Ascending aorta (tissue), 2 donors: Measurements from ENCODE around the gene DPM3. TPM values are rescaled to one million over a fixed set of nuclear protein-coding genes. Genes with fewer than 3 reads are reported as not detected.

Source experiments
- DNase-seq, 2 donors: peaks; one replicate each; pipeline ENCODE4 v3.0.0-alpha.2; 2019; ENCODE audit warnings: low spot score in 2 of 2
- H3K27ac ChIP-seq, 2 donors: fragments of 200-600 bp; sonication (generic); one replicate each; pipeline ENCODE4 v1.5.1; 2016 to 2017; ENCODE audit warnings: mild to moderate bottlenecking in 1 of 2
- H3K27me3 ChIP-seq: fragments of 200-600 bp; sonication (generic); one replicate; pipeline ENCODE4 v1.5.1; 2017
- H3K36me3 ChIP-seq, 2 donors: fragments of 200-600 bp; sonication (generic); one replicate each; pipeline ENCODE4 v1.5.1; 2016
- H3K4me1 ChIP-seq, 2 donors: fragments of 200-600 bp; sonication (generic); one replicate each; pipeline ENCODE4 v1.5.1; 2016 to 2017; ENCODE audit warnings: mild to moderate bottlenecking in 1 of 2
- H3K4me3 ChIP-seq, 2 donors: fragments of 200-600 bp; sonication (generic); one replicate each; pipeline ENCODE4 v1.5.1; 2016 to 2017; ENCODE audit warnings: mild to moderate bottlenecking in 1 of 2
- H3K9me3 ChIP-seq, 2 donors: fragments of 200-600 bp; sonication (generic); one replicate each; pipeline ENCODE4 v1.5.1; 2016
- intact Hi-C: fragments of 100-400 bp; cut with DNase I; formaldehyde crosslinking; loops from one replicate; pipeline ENCODE4 v1.15.1; 2023
- total RNA-seq: library from RNA; depleted of rRNA; stranded (reverse); fragments of >200 nt; gene quantifications from one replicate; pipeline ENCODE4 v1.1.0, GENCODE V29; 2016
- TF ChIP-seq, protein P1 (sequence below), 3 experiments: fragments of 200-600 bp in 2 of 3; fragments of 450-650 bp in 1 of 3; sonication (generic) in 2 of 3; IDR thresholded peaks; one replicate each; pipeline ENCODE4 v1.5.1; 2016 to 2019; ENCODE audit warnings: antibody characterized with exemption in 3 of 3, mild to moderate bottlenecking in 1 of 3, moderate library complexity in 1 of 3

The DPM3 gene
- total RNA-seq, 1 donor from 2014 or later = 78.2 TPM

- intact Hi-C loops = no loop called here
- Histone ChIP-seq H3K4me1 (peaks cover 0 to 6% of the 10 kb centered on the region in 2 donors), H3K27me3 (no peaks in the 10 kb centered on the region), H3K4me3 (no peak overlapping the region), H3K27ac (no peak overlapping the region), H3K36me3 (no peaks in the 10 kb centered on the region), H3K9me3 (no peaks in the 10 kb centered on the region)
- TF ChIP-seq, protein P1, sequence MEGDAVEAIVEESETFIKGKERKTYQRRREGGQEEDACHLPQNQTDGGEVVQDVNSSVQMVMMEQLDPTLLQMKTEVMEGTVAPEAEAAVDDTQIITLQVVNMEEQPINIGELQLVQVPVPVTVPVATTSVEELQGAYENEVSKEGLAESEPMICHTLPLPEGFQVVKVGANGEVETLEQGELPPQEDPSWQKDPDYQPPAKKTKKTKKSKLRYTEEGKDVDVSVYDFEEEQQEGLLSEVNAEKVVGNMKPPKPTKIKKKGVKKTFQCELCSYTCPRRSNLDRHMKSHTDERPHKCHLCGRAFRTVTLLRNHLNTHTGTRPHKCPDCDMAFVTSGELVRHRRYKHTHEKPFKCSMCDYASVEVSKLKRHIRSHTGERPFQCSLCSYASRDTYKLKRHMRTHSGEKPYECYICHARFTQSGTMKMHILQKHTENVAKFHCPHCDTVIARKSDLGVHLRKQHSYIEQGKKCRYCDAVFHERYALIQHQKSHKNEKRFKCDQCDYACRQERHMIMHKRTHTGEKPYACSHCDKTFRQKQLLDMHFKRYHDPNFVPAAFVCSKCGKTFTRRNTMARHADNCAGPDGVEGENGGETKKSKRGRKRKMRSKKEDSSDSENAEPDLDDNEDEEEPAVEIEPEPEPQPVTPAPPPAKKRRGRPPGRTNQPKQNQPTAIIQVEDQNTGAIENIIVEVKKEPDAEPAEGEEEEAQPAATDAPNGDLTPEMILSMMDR (IDR thresholded peaks at IDR 0.05) = no peak
- DNase-seq = no peak
These were observed 48.2 kb downstream of the DPM3 start for GRCh38 chr1:155092131-155092530.

- peaks cover 0 to 6% of the 10 kb centered on the region in 2 donors for H3K4me1 ChIP-seq
- no peaks in the 10 kb centered on the region for H3K27me3 ChIP-seq
- intact Hi-C loops = loop anchor here (1.0 to 2.0 kb wide), 3 partner anchors 35 to 77 kb away; partner anchors contain the start of genes DPM3 and EFNA1
- H3K27ac ChIP-seq = no peak overlapping the region
- no peaks in the 10 kb centered on the region for H3K9me3 ChIP-seq
- TF ChIP-seq, protein P1 (IDR thresholded peaks at IDR 0.05) = peak; percentile 93 to 99 (median 98)
- no peaks in the 10 kb centered on the region for H3K36me3 ChIP-seq
- peak in 1 of 2 donors; percentile 86 for DNase-seq
- H3K4me3 ChIP-seq = no peak overlapping the region
These were observed 49.0 kb downstream of the DPM3 start for GRCh38 chr1:155091071-155092051.

Other genes with a start within 250 kb of the DPM3 start
- gene PMVK, start 203.8 kb downstream of the DPM3 start, total RNA-seq = 9.6 TPM
- 70.0 TPM for gene PBXIP1, start 184.4 kb downstream of the DPM3 start, total RNA-seq
- gene PYGO2, start 178.7 kb downstream of the DPM3 start, total RNA-seq = 48.7 TPM
- 211 TPM for gene SHC1, start 169.8 kb downstream of the DPM3 start, total RNA-seq
- 40.4 TPM for gene CKS1B, start 165.8 kb downstream of the DPM3 start, total RNA-seq
- 31.2 TPM for gene FLAD1, start 157.2 kb downstream of the DPM3 start, total RNA-seq
- gene LENEP, start 146.9 kb downstream of the DPM3 start, total RNA-seq = not detected
- 83.1 TPM for gene ZBTB7B, start 137.7 kb downstream of the DPM3 start, total RNA-seq
- gene DCST2, start 106.8 kb downstream of the DPM3 start, total RNA-seq = 0.64 TPM
- not detected for gene DCST1, start 106.7 kb downstream of the DPM3 start, total RNA-seq
- gene ADAM15, start 89.2 kb downstream of the DPM3 start, total RNA-seq = 610 TPM
- gene EFNA4, start 76.8 kb downstream of the DPM3 start, total RNA-seq = 11.2 TPM
- gene EFNA3, start 61.7 kb downstream of the DPM3 start, total RNA-seq = 1.5 TPM
- gene EFNA1, start 12.7 kb downstream of the DPM3 start, total RNA-seq = 66.7 TPM
- gene SLC50A1, start 4.7 kb downstream of the DPM3 start, total RNA-seq = 9.4 TPM
- gene KRTCAP2, start 32.8 kb upstream of the DPM3 start, total RNA-seq = 146 TPM
- not detected for gene TRIM46, start 33.3 kb upstream of the DPM3 start, total RNA-seq
- gene THBS3, start 67.4 kb upstream of the DPM3 start, total RNA-seq = 40.3 TPM
- gene MTX1, start 68.2 kb upstream of the DPM3 start, total RNA-seq = 23.9 TPM
- gene ENTREP3, start 115.0 kb upstream of the DPM3 start, total RNA-seq = 34.5 TPM
- 63.6 TPM for gene SCAMP3, start 121.8 kb upstream of the DPM3 start, total RNA-seq
- 32.1 TPM for gene CLK2, start 133.0 kb upstream of the DPM3 start, total RNA-seq
- gene HCN3, start 136.9 kb upstream of the DPM3 start, total RNA-seq = 2.6 TPM
- not detected for gene PKLR, start 160.9 kb upstream of the DPM3 start, total RNA-seq
- 51.7 TPM for gene FDPS, start 168.3 kb upstream of the DPM3 start, total RNA-seq
- gene RUSC1, start 180.4 kb upstream of the DPM3 start, total RNA-seq = 18.4 TPM